Measurements from ENCODE around the gene LRRC74A.

Gene LRRC74A

GRCh38 chr14:76826122-76826521 is at the start of gene LRRC74A:
Gene LRRC74A (plus strand): TSS chr14:76826408. CDS start chr14:76826698, 290 bp downstream.
- DNase-seq: no peak

DNA sequence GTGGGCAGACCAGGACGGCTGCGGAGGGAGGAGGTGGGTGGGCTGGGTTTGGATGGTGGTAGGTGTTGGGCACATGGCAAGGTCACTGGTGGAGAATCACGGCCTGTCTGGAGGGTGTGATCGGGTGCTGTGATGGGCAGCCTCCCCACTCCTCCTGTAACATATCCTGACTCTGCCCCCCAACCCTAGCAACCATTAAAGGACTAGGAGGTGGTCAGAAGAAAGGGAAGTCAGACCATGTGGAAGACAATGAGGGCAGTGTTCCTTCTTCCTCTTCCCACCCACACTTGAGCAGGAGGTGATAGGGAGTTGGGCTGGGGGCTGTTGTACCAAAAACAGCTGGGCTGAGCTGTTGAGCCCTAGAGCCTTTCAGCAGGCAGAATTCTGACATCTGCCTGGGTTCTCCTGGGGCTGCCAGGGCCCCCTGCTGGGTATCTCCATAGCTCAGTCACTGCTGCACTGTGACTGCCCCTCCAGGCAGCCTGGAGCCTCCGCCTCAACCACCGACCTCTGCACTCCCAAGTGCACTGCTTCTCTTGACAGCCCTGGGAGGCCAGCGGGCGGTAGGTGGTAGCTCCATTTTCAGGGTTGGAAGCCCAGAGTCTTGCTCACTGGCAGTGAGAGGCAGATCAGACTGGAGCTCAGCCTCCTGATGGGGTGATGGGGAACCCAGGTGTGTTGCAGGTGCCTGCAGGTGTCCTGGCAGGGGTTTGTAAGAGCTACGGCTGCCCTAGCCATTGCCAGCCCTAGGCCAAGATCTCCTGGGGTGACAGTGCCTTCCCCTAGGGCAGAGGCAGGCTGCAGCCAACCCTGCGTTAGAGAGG is 49.6 kb upstream of the LRRC74A start:
- peak; percentile 26 for DNase-seq

DNA sequence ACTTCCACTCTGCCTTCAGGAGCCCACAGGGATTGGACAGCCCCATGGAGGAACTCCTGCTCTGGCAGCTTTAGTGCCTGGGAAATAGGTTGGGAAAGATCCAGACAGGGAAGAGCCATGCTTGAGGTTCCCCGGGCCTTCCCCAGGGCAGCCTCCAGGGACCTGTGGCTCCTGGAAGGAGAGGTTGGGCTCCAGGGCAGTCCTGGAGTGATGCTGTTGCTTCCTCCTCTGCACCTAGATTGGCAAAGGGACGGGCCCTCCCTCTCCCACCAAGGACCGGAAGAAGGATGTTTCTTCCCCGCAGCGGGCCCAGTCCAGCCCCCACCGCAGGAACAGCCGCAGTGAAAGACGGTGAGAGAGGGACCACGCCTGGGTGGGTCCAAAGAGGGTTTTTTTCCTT is 48.5 kb upstream of the LRRC74A start:
- DNase-seq: peak; percentile 20

DNA sequence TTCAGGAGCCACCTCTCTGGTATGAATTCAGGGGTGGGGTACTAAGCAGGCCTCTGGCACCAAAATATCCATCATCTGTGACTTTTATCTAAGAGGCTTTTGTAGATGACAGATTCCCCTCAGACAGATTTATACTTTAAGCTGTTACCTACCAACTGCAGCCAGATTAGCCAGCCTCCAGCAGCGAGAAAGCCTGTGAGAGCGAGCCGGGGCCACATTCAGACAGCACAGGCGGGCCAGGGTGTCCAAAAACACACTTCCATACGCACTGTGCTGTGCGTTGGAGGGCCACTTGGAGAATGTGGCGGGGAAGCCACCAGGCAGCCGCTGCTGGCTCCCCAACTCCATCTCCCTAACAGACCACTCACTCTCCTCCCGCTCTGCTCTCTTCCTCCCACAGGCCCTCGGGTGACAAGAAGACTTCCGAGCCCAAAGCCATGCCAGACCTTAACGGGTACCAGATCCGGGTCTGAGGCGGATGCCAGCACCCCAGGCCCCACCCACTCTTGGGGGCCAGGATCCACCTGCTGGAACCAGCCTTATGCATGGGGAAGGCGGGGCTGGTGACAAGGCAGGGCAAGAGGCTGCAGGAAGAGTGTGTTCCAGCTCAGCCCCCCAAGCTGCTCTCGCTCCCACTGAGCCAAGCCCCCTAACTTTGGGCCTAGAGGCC is 47.5 kb upstream of the LRRC74A start:
- peak; percentile 15 for DNase-seq

GRCh38 chr14:76779221-76780057 is 46.8 kb upstream of the LRRC74A start:
- DNase-seq: no peak

GRCh38 chr14:76780058-76780345 is 46.2 kb upstream of the LRRC74A start:
- no peak for DNase-seq

DNA sequence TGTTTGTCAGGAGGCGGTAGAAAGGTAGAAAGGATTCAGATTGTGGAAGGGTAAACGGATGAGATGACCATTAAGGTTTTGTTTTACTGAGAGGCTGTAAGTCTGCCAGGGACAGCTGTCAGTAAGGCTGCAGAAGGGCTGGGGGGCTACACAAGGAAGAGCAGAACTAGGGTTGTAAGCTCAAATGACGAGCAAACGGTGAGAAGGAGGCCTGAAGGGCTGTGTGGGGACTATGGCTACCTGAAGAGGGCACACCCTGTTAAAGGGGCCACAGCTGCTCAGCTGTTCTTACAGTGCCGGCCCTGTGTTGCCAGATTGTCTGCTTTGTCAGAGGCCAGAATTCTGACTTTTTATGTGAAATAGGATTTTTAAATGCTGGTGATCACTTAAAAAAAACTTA is 45.8 kb upstream of the LRRC74A start:
- no peak for DNase-seq

GRCh38 chr14:76780875-76781647 is 45.1 kb upstream of the LRRC74A start:
- DNase-seq: no peak

GRCh38 chr14:76781648-76782051 is 44.6 kb upstream of the LRRC74A start:
- no peak for DNase-seq

- no peak for DNase-seq
Observed at GRCh38 chr14:76782115-76782884, 43.9 kb upstream of the LRRC74A start.

GRCh38 chr14:76782885-76783566 is 43.2 kb upstream of the LRRC74A start:
- no peak for DNase-seq

GRCh38 chr14:76784266-76784874 is 41.8 kb upstream of the LRRC74A start:
- DNase-seq: no peak

GRCh38 chr14:76784881-76785280 is 41.3 kb upstream of the LRRC74A start:
- DNase-seq: no peak

- DNase-seq: no peak
Observed at GRCh38 chr14:76786601-76787000, 39.6 kb upstream of the LRRC74A start.

GRCh38 chr14:76792422-76792821 is 33.8 kb upstream of the LRRC74A start:
- no peak for DNase-seq

DNA sequence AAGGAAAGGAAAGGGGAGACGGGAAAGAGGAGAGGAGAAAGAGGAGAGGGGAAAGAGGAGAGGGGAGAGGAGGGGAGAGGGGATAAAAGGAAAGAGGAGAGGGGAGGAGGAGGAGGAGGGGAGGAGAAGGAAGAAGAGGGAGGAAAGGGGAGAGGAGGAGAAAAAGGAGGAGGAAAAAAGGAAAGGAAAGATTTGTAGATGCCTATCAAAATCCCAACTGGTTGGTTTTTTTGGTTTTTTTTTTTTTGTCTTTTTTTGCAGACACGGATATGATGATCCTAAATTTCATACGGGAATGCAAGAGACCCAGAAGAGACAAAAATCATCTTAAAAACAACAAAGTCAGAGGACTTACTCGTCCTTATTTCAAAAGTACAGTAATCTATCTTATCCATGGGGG is 32.9 kb upstream of the LRRC74A start:
- no peak for DNase-seq

DNA sequence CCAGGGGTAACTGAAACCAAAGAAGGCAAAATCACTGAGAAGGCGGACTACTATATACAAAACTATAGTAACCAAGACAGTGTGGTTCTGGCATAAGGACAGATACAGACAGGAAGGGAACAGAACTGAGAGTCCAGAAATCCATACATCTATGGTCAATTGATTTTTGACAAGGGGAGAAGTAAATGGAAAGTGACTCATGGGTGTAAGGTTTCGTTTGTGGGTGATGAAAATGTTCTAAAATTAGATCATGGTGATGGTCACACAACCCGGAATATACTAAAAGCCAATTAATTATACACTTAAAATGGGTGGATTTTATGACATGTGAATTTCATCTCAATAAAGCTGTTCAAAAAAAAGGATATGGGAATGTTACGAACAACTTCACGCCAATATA is 32.3 kb upstream of the LRRC74A start:
- DNase-seq: no peak

- no peak for DNase-seq
Observed at GRCh38 chr14:76806446-76806845, 19.8 kb upstream of the LRRC74A start.

- DNase-seq: no peak
Observed at GRCh38 chr14:76808011-76808410, 18.2 kb upstream of the LRRC74A start.

- DNase-seq: no peak
Observed at GRCh38 chr14:76808990-76809389, 17.2 kb upstream of the LRRC74A start.

- DNase-seq: no peak
Observed at GRCh38 chr14:76810525-76810924, 15.7 kb upstream of the LRRC74A start.
